Sigmoid colon (tissue), 4 donors: ENCODE measurements around the gene BBS2.

Experiments used
- CTCF ChIP-seq, 4 experiments: fragments of 450-650 bp in 3 of 4; fragments of 200-600 bp in 1 of 4; IDR thresholded peaks; one replicate each; pipeline ENCODE4 v1.5.1; 2016 to 2019; ENCODE audit warnings: antibody characterized with exemption in 4 of 4, mild to moderate bottlenecking in 3 of 4, moderate library complexity in 2 of 4
- EP300 ChIP-seq, 4 donors: sonication (generic); formaldehyde crosslinking; IDR thresholded peaks; one replicate each; pipeline ENCODE4 v1.6.1; 2017; ENCODE audit warnings: antibody characterized with exemption in 4 of 4

GRCh38 chr16:56478281-56479049, 41.4 kb downstream of the BBS2 start:
- TF ChIP-seq CTCF (IDR thresholded peaks at IDR 0.05) (no peak), EP300 (IDR thresholded peaks at IDR 0.05) (no peak)
